Activated naive CD8-positive, alpha-beta T cell treated with anti-CD3 and anti-CD28 coated beads for 36 hours (primary cell): ENCODE data around the gene IL17B. TPM values are rescaled to one million over a fixed set of nuclear protein-coding genes. Genes with fewer than 3 reads are reported as not detected.
"Not testable (repeated sequence)": the region's sequence is repeated elsewhere in the genome, so short reads cannot be mapped to it uniquely, and the experiment has no call there.

Source experiments
- DNase-seq: peaks from one replicate; pipeline ENCODE4 v3.0.0; 2021
- H3K27ac Mint-ChIP-seq: one replicate; pipeline ENCODE4 v1.8.0; 2022; ENCODE audit warnings: mild to moderate bottlenecking, moderate library complexity, mixed read lengths
- H3K27me3 Mint-ChIP-seq: one replicate; pipeline ENCODE4 v1.8.0; 2022; ENCODE audit warnings: mild to moderate bottlenecking, mixed read lengths
- H3K36me3 Mint-ChIP-seq: one replicate; pipeline ENCODE4 v1.8.0; 2021; ENCODE audit warnings: mild to moderate bottlenecking, mixed read lengths
- H3K4me1 Mint-ChIP-seq: one replicate; pipeline ENCODE4 v1.8.0; 2021; ENCODE audit warnings: mixed read lengths
- H3K4me3 Mint-ChIP-seq: one replicate; pipeline ENCODE4 v1.8.0; 2022; ENCODE audit warnings: mild to moderate bottlenecking, moderate library complexity, mixed read lengths
- H3K9me3 Mint-ChIP-seq: one replicate; pipeline ENCODE4 v1.8.0; 2022; ENCODE audit warnings: mixed read lengths
- total RNA-seq, 2 experiments: library from RNA; stranded (reverse); gene quantifications; one replicate each; pipeline ENCODE4 v1.2.3, GENCODE V29; 2021

The IL17B gene
- total RNA-seq, 2 experiments from 2014 or later = not detected

- H3K9me3 Mint-ChIP-seq, DNase-seq, H3K36me3 Mint-ChIP-seq, H3K4me1 Mint-ChIP-seq, H3K27ac Mint-ChIP-seq, H3K27me3 Mint-ChIP-seq, H3K4me3 Mint-ChIP-seq: not testable (repeated sequence)
Observed at GRCh38 chr5:149394996-149395395, 15.9 kb upstream of the IL17B start.

DNA sequence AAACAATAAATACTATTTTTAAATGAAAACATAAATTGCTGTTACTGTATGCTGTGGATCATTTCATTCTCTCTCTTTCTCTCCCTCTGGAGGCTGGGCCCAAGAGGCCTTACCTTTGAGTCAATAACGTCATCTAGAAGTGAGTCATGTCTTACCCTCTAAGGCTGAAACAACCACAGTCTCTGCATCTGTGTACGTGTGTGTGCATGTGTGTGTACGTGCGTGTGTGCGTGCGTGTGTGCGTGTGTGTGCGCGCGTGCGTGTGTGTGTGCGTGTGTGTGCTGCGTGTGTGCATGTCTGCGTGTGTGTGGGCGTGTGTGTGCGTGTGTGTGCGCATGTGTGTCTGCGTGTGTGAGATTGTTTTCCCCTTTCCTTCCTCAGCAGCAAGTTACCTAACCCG, 13.6 kb upstream of the IL17B start:
- Mint-ChIP-seq H3K36me3 (no peaks in the 10 kb centered on the region), H3K27me3 (no peaks in the 10 kb centered on the region), H3K9me3 (no peaks in the 10 kb centered on the region), H3K4me1 (no peaks in the 10 kb centered on the region), H3K27ac (no peak overlapping the region), H3K4me3 (no peak overlapping the region)
- no peak for DNase-seq

GRCh38 chr5:149391524-149391923, 12.4 kb upstream of the IL17B start:
- Mint-ChIP-seq H3K27ac (no peak overlapping the region), H3K4me1 (no peaks in the 10 kb centered on the region), H3K27me3 (no peaks in the 10 kb centered on the region), H3K36me3 (no peaks in the 10 kb centered on the region), H3K4me3 (no peak overlapping the region), H3K9me3 (no peaks in the 10 kb centered on the region)
- no peak for DNase-seq

- not testable (repeated sequence) for H3K4me1 Mint-ChIP-seq, H3K27ac Mint-ChIP-seq, H3K4me3 Mint-ChIP-seq, H3K9me3 Mint-ChIP-seq, H3K36me3 Mint-ChIP-seq, H3K27me3 Mint-ChIP-seq, DNase-seq
Observed at GRCh38 chr5:149391076-149391475, 12.0 kb upstream of the IL17B start.

- H3K27me3 Mint-ChIP-seq = no peaks in the 10 kb centered on the region
- no peak overlapping the region for H3K27ac Mint-ChIP-seq
- H3K4me3 Mint-ChIP-seq = no peak overlapping the region
- H3K9me3 Mint-ChIP-seq = no peaks in the 10 kb centered on the region
- H3K36me3 Mint-ChIP-seq = no peaks in the 10 kb centered on the region
- H3K4me1 Mint-ChIP-seq = no peaks in the 10 kb centered on the region
- DNase-seq = no peak
Observed at GRCh38 chr5:149389552-149390495, 10.7 kb upstream of the IL17B start.

GRCh38 chr5:149388498-149389190, 9.6 kb upstream of the IL17B start:
- Mint-ChIP-seq H3K36me3 (no peaks in the 10 kb centered on the region), H3K27ac (no peak overlapping the region), H3K9me3 (no peaks in the 10 kb centered on the region), H3K4me3 (no peak overlapping the region), H3K27me3 (no peaks in the 10 kb centered on the region), H3K4me1 (no peaks in the 10 kb centered on the region)
- no peak for DNase-seq

DNA sequence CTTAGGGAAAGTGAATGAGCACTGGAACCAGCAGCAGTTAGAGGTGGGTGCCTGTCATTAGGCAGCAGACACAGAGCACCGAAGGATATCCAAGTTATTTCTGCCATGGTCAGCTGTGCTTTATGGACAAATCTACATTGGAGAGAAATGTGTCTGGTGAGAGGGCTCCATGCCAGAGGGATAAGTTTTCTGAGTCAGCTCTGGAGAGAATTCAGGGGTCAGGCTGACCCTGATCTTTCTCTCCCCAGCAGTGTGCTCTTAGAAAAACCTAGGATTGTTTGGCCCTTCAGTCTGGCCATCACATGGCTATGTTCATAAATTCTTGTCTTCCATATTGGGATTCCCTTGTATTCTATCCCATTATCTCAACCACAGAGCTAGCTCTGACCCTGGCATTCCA, 8.9 kb upstream of the IL17B start:
- Mint-ChIP-seq H3K4me1 (no peaks in the 10 kb centered on the region), H3K27me3 (no peaks in the 10 kb centered on the region), H3K27ac (no peak overlapping the region), H3K9me3 (no peaks in the 10 kb centered on the region), H3K36me3 (no peaks in the 10 kb centered on the region), H3K4me3 (no peak overlapping the region)
- DNase-seq = no peak

GRCh38 chr5:149387081-149387631, 8.1 kb upstream of the IL17B start:
- no peaks in the 10 kb centered on the region for H3K27me3 Mint-ChIP-seq
- H3K4me3 Mint-ChIP-seq = no peak overlapping the region
- H3K36me3 Mint-ChIP-seq = no peaks in the 10 kb centered on the region
- no peaks in the 10 kb centered on the region for H3K4me1 Mint-ChIP-seq
- H3K27ac Mint-ChIP-seq = no peak overlapping the region
- DNase-seq = no peak
- H3K9me3 Mint-ChIP-seq = no peaks in the 10 kb centered on the region

DNA sequence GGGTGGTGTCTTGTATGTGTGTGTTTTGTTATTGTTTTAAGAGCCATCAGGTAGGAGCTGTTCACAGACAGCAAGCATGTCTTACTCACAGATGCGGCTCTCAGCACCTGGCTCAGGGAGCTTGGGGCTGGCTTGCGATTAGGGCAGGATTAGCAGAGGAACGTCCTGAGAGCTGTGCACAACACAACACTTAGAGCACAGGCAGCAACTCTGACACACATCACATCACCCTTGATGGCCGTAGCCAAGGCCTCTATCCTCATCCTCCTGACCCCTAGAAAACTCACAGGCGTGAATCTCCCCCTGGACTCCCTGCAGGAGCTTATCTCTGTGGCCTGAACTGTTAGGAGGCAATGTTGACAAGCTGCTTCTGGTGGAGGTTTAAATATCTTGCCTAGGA, 7.1 kb upstream of the IL17B start:
- Mint-ChIP-seq H3K4me3 (no peak overlapping the region), H3K9me3 (no peaks in the 10 kb centered on the region), H3K27me3 (peaks cover 4% of the 10 kb centered on the region), H3K27ac (no peak overlapping the region), H3K36me3 (no peaks in the 10 kb centered on the region), H3K4me1 (peaks cover 4% of the 10 kb centered on the region)
- DNase-seq = no peak

GRCh38 chr5:149383399-149383798, 4.3 kb upstream of the IL17B start:
- H3K27ac Mint-ChIP-seq = no peak overlapping the region
- peaks cover 4% of the 10 kb centered on the region for H3K4me1 Mint-ChIP-seq
- no peaks in the 10 kb centered on the region for H3K9me3 Mint-ChIP-seq
- peaks cover 4% of the 10 kb centered on the region for H3K27me3 Mint-ChIP-seq
- no peak overlapping the region for H3K4me3 Mint-ChIP-seq
- DNase-seq = no peak
- no peaks in the 10 kb centered on the region for H3K36me3 Mint-ChIP-seq

DNA sequence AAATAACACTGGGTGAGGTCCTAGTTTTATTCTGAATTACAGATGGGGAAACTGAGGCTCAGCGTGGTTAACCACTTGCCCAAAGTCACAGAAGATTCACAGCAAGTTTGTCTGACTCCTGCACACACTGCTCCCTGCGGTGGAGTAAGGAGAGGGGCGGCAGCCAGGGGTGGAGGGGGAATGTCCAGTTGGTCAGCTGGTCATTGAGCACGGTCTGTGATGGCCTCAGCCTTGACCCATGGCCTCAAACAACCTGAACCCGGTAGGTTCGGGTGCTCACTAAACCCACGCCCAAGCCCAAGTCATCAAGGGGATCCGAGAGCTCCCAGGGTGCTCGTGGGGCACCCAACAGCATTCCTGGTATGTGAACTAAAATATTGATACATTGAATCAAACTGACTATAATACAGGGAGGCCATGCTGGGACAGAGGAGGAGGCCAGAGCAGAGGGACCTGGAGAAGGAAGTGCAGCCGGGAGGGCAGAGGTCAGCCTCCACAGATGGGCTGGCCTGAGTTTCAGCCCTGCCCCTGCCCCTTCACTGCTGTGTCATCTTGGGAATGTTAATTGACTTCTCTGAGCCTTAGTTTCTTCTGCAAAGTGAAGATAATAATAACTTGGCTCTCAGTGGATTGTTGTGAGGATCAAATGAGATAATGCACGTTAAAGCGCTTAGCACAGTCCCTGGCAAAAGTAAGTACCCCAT, 3.6 kb upstream of the IL17B start:
- Mint-ChIP-seq H3K9me3 (no peaks in the 10 kb centered on the region), H3K27ac (no peak overlapping the region), H3K36me3 (no peaks in the 10 kb centered on the region), H3K27me3 (peaks cover 4% of the 10 kb centered on the region), H3K4me1 (peaks cover 4% of the 10 kb centered on the region), H3K4me3 (no peak overlapping the region)
- no peak for DNase-seq

- peaks cover 4% of the 10 kb centered on the region for H3K27me3 Mint-ChIP-seq
- H3K36me3 Mint-ChIP-seq = no peaks in the 10 kb centered on the region
Observed at GRCh38 chr5:149381986-149382338, 2.9 kb upstream of the IL17B start.

GRCh38 chr5:149381261-149381985, 2.3 kb upstream of the IL17B start:
- DNase-seq = no peak

More at GRCh38 chr5:149381986-149382338, 2.9 kb upstream of the IL17B start:
- DNase-seq = peak; percentile 70
- H3K4me1 Mint-ChIP-seq = peaks cover 4% of the 10 kb centered on the region
- no peak overlapping the region for H3K27ac Mint-ChIP-seq
- no peak overlapping the region for H3K4me3 Mint-ChIP-seq
- H3K9me3 Mint-ChIP-seq = no peaks in the 10 kb centered on the region

DNA sequence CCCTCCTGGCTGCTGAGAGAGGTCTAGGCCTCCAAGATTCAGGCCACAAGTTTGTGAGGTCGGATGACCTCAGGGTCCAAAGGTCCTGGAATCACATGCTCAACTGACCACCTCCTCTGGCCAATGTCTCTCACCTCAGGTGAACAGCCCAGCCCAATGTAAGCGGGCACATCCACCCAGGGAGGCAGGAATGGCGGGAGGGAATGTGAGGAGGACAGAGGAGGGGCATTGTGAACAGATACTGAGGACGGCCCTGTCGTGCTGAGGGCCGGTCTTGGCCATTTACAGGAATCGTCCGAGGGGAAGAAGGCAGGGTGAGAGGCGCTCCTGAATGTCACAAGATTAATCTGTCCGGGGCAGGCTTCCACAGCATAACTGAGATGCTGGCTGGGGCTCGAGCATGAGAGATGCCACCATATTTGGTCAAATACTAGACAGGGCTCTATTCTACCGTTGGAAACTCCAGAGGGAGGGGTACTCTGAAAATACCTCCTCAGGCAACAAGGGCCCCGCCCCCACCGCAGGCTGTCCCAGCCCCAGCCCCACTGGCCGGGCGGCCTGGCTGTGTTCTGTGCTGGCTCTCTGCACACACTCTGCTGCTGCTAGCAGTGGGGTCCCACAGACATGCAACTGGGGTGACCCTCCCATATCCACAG, 1.5 kb upstream of the IL17B start:
- H3K36me3 Mint-ChIP-seq = no peaks in the 10 kb centered on the region
- H3K4me3 Mint-ChIP-seq = no peak overlapping the region
- no peak overlapping the region for H3K27ac Mint-ChIP-seq
- peaks cover 4% of the 10 kb centered on the region for H3K4me1 Mint-ChIP-seq
- H3K27me3 Mint-ChIP-seq = peaks cover 4% of the 10 kb centered on the region
- DNase-seq = no peak
- H3K9me3 Mint-ChIP-seq = no peaks in the 10 kb centered on the region

More at GRCh38 chr5:149381261-149381985, 2.3 kb upstream of the IL17B start:
- Mint-ChIP-seq H3K27me3 (peaks cover 4% of the 10 kb centered on the region), H3K36me3 (no peaks in the 10 kb centered on the region), H3K4me3 (no peak overlapping the region), H3K27ac (no peak overlapping the region), H3K4me1 (peaks cover 4% of the 10 kb centered on the region), H3K9me3 (no peaks in the 10 kb centered on the region)
